HG02840 (cell line): Measurements from ENCODE around the gene COL25A1.

Source experiments
- ATAC-seq: cut with Tn5 transposase; IDR thresholded peaks from one replicate; pipeline ENCODE4 v1.9.1; 2021; ENCODE audit warnings: mild to moderate bottlenecking, moderate library complexity, moderate number of reproducible peaks; ENCODE audit not compliant: unreplicated experiment, low FRiP score

COL25A1 gene

GRCh38 chr4:109294468-109295020, 7.9 kb downstream of the COL25A1 start:
- no peak for ATAC-seq

- ATAC-seq = peak; percentile 85
These were observed 8.5 kb downstream of the COL25A1 start for GRCh38 chr4:109294006-109294405.

- no peak for ATAC-seq
These were observed 10.7 kb downstream of the COL25A1 start for GRCh38 chr4:109291707-109292238.

GRCh38 chr4:109290918-109291317, 11.5 kb downstream of the COL25A1 start:
- no peak for ATAC-seq

GRCh38 chr4:109278594-109279031, 23.8 kb downstream of the COL25A1 start:
- ATAC-seq = peak; percentile 75

GRCh38 chr4:109276482-109277095, 25.9 kb downstream of the COL25A1 start:
- ATAC-seq = no peak

- no peak for ATAC-seq
These were observed 27.3 kb downstream of the COL25A1 start for GRCh38 chr4:109275066-109275745.

- ATAC-seq = no peak
These were observed 35.6 kb downstream of the COL25A1 start for GRCh38 chr4:109266891-109267290.

GRCh38 chr4:109266236-109266635, 36.2 kb downstream of the COL25A1 start:
- ATAC-seq = no peak

GRCh38 chr4:109263721-109264120, 38.7 kb downstream of the COL25A1 start:
- no peak for ATAC-seq

GRCh38 chr4:109256818-109257217, 45.6 kb downstream of the COL25A1 start:
- ATAC-seq = no peak

GRCh38 chr4:109254845-109255244, 47.6 kb downstream of the COL25A1 start:
- no peak for ATAC-seq

GRCh38 chr4:109251396-109251795, 51.1 kb downstream of the COL25A1 start:
- ATAC-seq = no peak

GRCh38 chr4:109248322-109248900, 54.0 kb downstream of the COL25A1 start:
- ATAC-seq = no peak

- no peak for ATAC-seq
These were observed 58.6 kb downstream of the COL25A1 start for GRCh38 chr4:109243871-109244270.

GRCh38 chr4:109238746-109239145, 63.7 kb downstream of the COL25A1 start:
- no peak for ATAC-seq

GRCh38 chr4:109235683-109236082, 66.8 kb downstream of the COL25A1 start:
- ATAC-seq = no peak

- ATAC-seq = no peak
These were observed 67.9 kb downstream of the COL25A1 start for GRCh38 chr4:109234596-109234995.

- ATAC-seq = no peak
These were observed 68.9 kb downstream of the COL25A1 start for GRCh38 chr4:109233570-109233969.

- ATAC-seq = no peak
These were observed 69.8 kb downstream of the COL25A1 start for GRCh38 chr4:109232681-109233080.

GRCh38 chr4:109231331-109231730, 71.1 kb downstream of the COL25A1 start:
- no peak for ATAC-seq
